Hepatocyte (in vitro differentiated cells): ENCODE measurements around the gene AKR1E2.

Experiments used
- EZH2 ChIP-seq: fragments of 200-600 bp; sonication (generic); IDR thresholded peaks from 2 replicates; pipeline ENCODE4 v1.6.1; 2016; ENCODE audit warnings: antibody characterized with exemption, mild to moderate bottlenecking, borderline replicate concordance
- TF ChIP-seq, protein P1 (sequence below): fragments of 200-600 bp; sonication (generic); IDR thresholded peaks from 2 replicates; pipeline ENCODE4 v1.5.1; 2016; ENCODE audit warnings: antibody characterized with exemption, mild to moderate bottlenecking; ENCODE audit not compliant: poor library complexity

DNA sequence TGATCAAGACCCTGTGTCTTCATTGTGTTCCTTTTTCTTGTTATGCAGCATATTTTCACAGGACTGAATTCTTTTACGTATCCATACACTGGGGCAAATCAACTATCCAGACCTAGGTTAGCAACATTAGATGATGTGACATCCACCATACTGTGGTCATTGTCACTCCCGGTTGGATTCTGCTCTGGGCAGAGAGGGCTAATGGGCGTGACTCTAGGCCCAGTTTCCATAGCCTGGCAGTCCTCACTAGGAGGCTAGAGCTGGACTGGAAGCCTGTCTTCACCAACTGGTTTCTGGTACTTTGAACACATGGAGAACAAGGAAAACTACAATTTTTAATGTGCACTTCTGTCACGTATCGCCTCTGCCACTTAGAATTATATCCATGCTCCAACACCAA lies 25.2 kb downstream of the AKR1E2 start:
- TF ChIP-seq, protein P1, sequence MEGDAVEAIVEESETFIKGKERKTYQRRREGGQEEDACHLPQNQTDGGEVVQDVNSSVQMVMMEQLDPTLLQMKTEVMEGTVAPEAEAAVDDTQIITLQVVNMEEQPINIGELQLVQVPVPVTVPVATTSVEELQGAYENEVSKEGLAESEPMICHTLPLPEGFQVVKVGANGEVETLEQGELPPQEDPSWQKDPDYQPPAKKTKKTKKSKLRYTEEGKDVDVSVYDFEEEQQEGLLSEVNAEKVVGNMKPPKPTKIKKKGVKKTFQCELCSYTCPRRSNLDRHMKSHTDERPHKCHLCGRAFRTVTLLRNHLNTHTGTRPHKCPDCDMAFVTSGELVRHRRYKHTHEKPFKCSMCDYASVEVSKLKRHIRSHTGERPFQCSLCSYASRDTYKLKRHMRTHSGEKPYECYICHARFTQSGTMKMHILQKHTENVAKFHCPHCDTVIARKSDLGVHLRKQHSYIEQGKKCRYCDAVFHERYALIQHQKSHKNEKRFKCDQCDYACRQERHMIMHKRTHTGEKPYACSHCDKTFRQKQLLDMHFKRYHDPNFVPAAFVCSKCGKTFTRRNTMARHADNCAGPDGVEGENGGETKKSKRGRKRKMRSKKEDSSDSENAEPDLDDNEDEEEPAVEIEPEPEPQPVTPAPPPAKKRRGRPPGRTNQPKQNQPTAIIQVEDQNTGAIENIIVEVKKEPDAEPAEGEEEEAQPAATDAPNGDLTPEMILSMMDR = no peak
- no peak for TF ChIP-seq EZH2
